ENCODE data around the gene PUSL1.

Gene PUSL1

GRCh38 chr1:1311107-1312104, 3.0 kb downstream of the PUSL1 start:
- Histone ChIP-seq H3K36me3 (ENCODE audit: control insufficient read depth, low read length) (peaks cover 59% of the 10 kb centered on the region), H3F3A (ENCODE audit: control insufficient read depth, insufficient read depth) (peaks cover 2% of the 10 kb centered on the region; the same call in 1 of the 2 replicates), H3K27me3 (ENCODE audit: control insufficient read depth, low read length) (no peaks in the 10 kb centered on the region), H3K9me3 (ENCODE audit: control insufficient read depth, insufficient read depth, low read length) (no peaks in the 10 kb centered on the region), H3K9me2 (replicated peaks; ENCODE audit: control insufficient read depth, low read length) (no peaks in the 10 kb centered on the region), H3K4me1 (ENCODE audit: control insufficient read depth, low read length) (peaks cover 18% of the 10 kb centered on the region), H3K4me3 (ENCODE audit: low read length) (no peak overlapping the region), H3K79me2 (ENCODE audit: control insufficient read depth, low read length) (peaks cover 45% of the 10 kb centered on the region), H3K27ac (ENCODE audit: low read depth, low read length) (no peak overlapping the region), H4K20me1 (ENCODE audit: control insufficient read depth, insufficient read depth, low read depth, low read length) (0 out of 2 replicates have a peak, but pooled peaks cover 3% of the 10 kb centered on the region), H3K4me2 (ENCODE audit: low read length) (no peak overlapping the region)
- no peak for TF ChIP-seq EZH2phosphoT487 (IDR thresholded peaks at IDR 0.05; ENCODE audit: borderline replicate concordance, low read length)
- no peak for TF ChIP-seq CTCF (IDR thresholded peaks at IDR 0.05; ENCODE audit: low read depth, low read length, poor library complexity, severe bottlenecking)

GRCh38 chr1:1312450-1313314, 4.3 kb downstream of the PUSL1 start:
- Histone ChIP-seq H3K9me2 (replicated peaks; ENCODE audit: control insufficient read depth, low read length) (no peaks in the 10 kb centered on the region), H3F3A (ENCODE audit: control insufficient read depth, insufficient read depth) (peaks cover 5% of the 10 kb centered on the region; the same call in 1 of the 2 replicates), H3K36me3 (ENCODE audit: control insufficient read depth, low read length) (peaks cover 64% of the 10 kb centered on the region), H3K27ac (ENCODE audit: low read depth, low read length) (no peak overlapping the region), H3K9me3 (ENCODE audit: control insufficient read depth, insufficient read depth, low read length) (no peaks in the 10 kb centered on the region), H3K27me3 (ENCODE audit: control insufficient read depth, low read length) (no peaks in the 10 kb centered on the region), H3K79me2 (ENCODE audit: control insufficient read depth, low read length) (peaks cover 35% of the 10 kb centered on the region), H3K4me1 (ENCODE audit: control insufficient read depth, low read length) (peaks cover 9% of the 10 kb centered on the region), H3K4me2 (ENCODE audit: low read length) (no peak overlapping the region), H3K4me3 (ENCODE audit: low read length) (no peak overlapping the region), H4K20me1 (ENCODE audit: control insufficient read depth, insufficient read depth, low read depth, low read length) (0 out of 2 replicates have a peak, but pooled peaks cover 3% of the 10 kb centered on the region)
- TF ChIP-seq CTCF (IDR thresholded peaks at IDR 0.05; ENCODE audit: low read depth, low read length, poor library complexity, severe bottlenecking) (no peak), EZH2phosphoT487 (IDR thresholded peaks at IDR 0.05; ENCODE audit: borderline replicate concordance, low read length) (no peak)

- H3K9me2 ChIP-seq (replicated peaks; ENCODE audit: control insufficient read depth, low read length), result no peaks in the 10 kb centered on the region
- no peak overlapping the region for H3K27ac ChIP-seq (ENCODE audit: low read depth, low read length)
- H3K4me2 ChIP-seq (ENCODE audit: low read length), result no peak overlapping the region
- no peak for TF ChIP-seq EZH2phosphoT487 (IDR thresholded peaks at IDR 0.05; ENCODE audit: borderline replicate concordance, low read length)
- no peak for TF ChIP-seq CTCF (IDR thresholded peaks at IDR 0.05; ENCODE audit: low read depth, low read length, poor library complexity, severe bottlenecking)
- H3K79me2 ChIP-seq (ENCODE audit: control insufficient read depth, low read length), result peaks cover 33% of the 10 kb centered on the region
- no peak overlapping the region for H3K4me3 ChIP-seq (ENCODE audit: low read length)
- H3K36me3 ChIP-seq (ENCODE audit: control insufficient read depth, low read length), result peaks cover 70% of the 10 kb centered on the region
- 0 out of 2 replicates have a peak, but pooled peaks cover 3% of the 10 kb centered on the region for H4K20me1 ChIP-seq (ENCODE audit: control insufficient read depth, insufficient read depth, low read depth, low read length)
- peaks cover 9% of the 10 kb centered on the region for H3K4me1 ChIP-seq (ENCODE audit: control insufficient read depth, low read length)
- no peaks in the 10 kb centered on the region for H3K27me3 ChIP-seq (ENCODE audit: control insufficient read depth, low read length)
- H3F3A ChIP-seq (ENCODE audit: control insufficient read depth, insufficient read depth), result peaks cover 11% of the 10 kb centered on the region; the same call in 1 of the 2 replicates
- H3K9me3 ChIP-seq (ENCODE audit: control insufficient read depth, insufficient read depth, low read length), result no peaks in the 10 kb centered on the region
Measured at GRCh38 chr1:1313500-1314236, 5.3 kb downstream of the PUSL1 start.

Data from DOHH2 (cell line).